GM18519 (cell line): ENCODE results near the gene MOSPD3.
A peak's percentile ranks its signal among the peaks of the same experiment; 100 is the strongest.
"Not testable (repeated sequence)": the region's sequence is repeated elsewhere in the genome, so short reads cannot be mapped to it uniquely, and the experiment has no call there.

Source experiments
- ATAC-seq: cut with Tn5 transposase; IDR thresholded peaks from one replicate; pipeline ENCODE4 v1.9.1; 2021; ENCODE audit warnings: mild to moderate bottlenecking, moderate library complexity; ENCODE audit not compliant: unreplicated experiment, low FRiP score

MOSPD3 gene, protein sequence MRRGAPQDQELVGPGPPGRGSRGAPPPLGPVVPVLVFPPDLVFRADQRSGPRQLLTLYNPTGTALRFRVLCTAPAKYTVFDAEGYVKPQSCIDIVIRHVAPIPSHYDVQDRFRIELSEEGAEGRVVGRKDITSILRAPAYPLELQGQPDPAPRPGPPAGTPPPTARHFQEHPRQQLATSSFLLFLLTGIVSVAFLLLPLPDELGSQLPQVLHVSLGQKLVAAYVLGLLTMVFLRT

DNA sequence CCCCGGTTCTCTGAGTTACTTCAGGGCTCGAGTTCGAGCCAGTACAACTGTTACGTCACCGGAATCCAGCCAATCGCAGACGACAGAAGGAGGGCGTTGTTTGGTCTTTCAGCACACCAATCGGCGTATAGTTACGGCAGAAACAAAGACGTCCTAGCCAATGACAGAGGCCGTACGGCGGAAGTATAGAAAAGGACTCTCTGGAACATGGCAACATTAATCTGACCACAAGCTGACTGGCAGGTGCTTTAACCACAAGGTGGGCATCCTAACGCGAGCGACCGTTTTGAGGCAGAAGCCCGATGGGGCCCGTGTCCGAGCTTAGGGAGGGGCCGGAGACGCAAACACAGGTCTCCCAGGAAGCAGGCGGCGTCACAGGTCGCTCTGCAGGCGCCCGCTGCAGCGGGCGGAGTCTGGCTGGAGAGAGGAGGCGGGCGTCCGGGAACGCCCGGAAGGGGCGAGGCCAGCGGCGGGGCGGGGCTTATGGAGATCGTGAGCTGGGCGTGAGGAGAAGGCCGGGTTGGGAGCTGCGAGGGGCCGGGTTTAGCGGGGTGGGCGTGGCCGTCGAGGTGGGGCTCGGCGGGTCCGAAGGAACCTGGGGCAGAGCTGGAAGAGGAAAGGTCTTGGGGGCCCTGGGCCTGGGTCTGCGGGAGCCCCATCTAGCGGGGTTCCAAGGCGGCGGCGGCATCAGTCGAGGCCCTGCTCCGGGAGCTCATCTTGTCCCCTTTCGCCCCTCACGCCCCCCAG lies at the start of gene MOSPD3:
Gene MOSPD3 (plus strand): TSS at position 558 of the 747 bp plus-strand sequence. CDS start 252 bp downstream, outside the sequence.
- ATAC-seq = peak; percentile 78

DNA sequence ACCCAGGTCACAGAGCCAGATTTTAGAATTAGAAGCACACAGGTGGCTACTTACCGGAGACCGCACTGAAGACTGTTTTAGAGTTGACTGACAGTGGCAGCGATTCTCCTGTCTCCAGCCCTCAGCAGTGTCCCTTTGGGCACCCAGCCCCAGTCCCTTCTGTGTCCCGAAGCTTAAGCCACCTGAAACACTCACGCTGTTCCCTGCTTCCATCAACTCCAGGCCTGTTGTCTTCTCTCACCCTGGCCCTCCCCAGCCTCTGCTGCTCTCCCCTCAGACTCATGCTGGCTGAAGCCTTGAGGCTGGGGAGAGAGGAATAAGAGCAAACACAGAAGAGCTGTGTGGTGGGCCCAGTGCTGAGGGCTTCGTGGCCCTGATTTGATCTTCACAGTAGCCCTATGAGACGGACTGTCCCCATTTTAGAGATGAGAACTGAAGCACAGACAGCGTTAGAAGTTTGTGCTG lies 49.2 kb upstream of the MOSPD3 start:
- no peak for ATAC-seq

DNA sequence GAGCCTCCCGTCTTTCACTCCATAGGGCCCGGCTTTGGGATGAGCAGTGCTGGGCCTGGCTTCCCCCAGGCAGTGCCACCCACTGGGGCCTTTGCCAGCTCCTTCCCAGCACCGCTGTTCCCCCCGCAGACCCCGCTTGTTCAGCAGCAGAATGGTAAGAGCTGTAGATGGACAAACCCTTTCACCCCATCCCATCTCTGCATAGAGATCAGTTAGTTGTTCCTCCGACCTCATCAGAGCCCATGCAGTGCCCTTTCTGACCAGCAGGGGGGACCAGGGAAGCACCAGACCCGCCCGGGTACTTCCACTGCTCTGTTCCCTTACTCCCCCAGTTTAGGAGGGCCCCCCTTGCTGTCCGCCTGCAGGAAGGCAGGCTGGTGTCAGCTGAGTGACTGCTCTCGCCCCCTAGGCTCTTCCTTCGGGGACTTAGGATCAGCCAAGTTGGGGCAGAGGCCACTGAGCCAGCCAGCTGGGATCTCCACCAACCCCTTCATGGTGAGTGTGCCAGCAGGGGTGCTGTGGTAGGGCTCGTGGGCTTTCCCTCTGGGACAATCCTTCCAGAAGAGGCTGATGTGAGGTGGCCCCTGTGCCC lies 48.4 kb upstream of the MOSPD3 start:
- ATAC-seq = no peak

DNA sequence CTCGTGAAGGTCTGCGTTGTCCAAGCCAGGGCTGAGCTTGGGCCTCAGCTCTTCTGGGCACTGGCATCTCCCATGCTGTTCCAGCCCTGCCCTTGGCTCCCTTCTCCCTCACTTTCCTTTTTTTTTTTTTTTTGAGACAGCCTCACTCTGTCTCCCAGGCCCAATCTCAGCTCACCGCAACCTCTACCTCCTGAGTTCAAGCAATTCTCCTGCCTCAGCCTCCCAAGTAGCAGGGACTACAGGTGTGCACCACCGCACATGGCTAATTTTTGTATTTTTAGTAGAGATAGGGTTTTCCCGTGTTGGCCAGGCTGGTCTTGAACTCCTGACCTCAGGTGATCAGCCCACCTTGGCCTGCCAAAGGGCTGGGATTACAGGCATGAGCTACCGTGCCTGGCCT lies 47.9 kb upstream of the MOSPD3 start:
- not testable (repeated sequence) for ATAC-seq

DNA sequence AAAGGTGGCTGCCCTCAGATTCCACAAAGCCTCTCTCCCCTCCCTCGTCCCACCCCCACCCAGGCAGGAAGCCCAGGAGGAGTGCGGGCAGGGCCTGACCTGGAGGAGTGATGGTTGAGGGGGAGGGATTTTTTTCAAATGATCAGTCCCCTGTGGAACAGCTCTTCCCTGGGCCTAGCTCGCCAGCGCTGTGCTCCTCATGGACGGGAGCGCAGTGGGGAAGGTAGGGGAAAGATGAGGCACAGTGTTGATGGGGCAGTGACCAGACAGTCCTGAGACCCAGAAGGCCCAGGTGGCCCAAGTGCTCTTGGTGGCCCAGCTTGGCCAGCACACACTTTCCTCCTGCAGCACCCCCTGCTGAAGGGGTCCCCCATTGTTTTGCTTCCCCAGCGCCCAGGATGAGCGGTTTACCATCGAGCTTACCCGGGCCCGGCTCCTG lies 47.2 kb upstream of the MOSPD3 start:
- ATAC-seq = no peak

DNA sequence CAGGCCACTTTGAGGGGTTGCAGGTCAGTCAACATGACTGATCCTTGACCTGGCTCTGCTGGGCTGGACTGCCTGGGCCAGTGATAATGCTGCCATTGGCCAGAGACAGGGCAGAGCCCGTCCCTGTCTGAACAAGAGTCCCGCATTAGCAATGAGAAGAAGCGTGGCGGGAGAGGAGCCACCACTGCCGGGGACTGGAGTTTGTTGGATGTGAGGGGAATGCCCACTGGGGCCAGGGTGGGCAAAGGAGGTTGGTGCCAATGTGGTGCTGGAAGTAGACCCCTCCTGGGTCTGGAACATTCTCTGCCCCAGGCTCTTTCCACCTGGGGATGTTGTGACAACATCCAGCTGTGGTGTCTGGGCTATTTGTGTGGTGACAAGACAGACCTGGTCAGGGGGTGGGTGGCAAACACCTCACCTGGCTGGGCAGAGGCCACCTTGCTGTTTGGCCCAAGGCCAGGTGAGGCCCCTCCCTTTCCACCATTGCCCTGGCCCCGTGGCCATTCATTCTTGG lies 46.3 kb upstream of the MOSPD3 start:
- no peak for ATAC-seq

DNA sequence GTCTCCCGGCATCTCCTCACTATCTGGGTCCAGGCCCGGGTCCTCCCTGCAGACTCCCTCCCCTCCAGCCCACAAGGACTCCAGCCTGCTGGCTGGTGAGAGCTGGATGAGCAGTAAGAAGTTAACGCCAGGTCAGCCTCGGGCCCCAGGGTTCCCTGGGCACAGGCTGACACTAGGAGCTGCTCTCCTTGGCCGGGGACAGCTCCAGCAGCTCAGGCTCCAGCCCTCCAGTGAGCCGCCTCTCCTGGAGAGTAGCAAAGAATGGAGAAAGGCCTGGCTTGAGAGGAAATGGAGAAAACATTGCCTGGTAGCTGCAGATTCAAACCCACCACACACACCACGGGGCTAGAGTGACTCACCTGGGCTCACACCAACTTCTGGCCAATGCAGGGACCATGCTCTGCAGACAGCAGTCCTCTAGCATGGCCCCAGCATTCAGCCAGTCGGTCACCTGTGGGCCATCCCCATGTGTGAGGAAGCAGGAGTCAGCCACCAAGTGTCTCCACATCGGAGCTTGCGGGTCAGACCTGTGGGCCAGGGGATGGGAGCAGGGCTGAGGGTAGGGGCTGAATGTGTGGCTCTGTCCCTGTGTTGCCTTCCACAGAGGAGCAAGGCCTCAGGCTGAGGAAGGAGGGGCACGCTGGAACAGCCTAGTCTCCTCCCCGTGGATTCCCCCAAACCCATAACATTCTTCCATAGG lies 45.2 kb upstream of the MOSPD3 start:
- ATAC-seq = no peak

DNA sequence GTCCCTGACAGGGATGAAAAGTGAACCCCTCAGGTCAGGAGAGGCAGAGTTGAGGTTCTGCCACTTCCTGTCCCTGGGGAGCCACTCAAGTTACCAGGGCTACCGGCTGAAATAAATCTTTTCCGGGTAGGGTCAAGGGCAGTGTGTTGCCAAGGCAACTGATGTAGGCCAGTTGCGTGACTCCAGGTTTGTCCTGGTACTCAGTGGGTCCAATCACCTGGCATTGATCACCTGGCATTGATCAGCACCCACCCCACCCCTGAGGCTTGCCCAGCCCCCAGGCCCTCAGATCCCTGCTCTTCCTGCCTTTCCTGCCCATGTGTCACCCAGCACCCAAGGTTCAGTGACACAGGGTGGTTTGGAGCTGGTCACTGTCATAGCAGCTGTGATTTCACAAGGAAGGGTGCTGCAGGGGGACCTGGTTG lies 44.6 kb upstream of the MOSPD3 start:
- no peak for ATAC-seq

DNA sequence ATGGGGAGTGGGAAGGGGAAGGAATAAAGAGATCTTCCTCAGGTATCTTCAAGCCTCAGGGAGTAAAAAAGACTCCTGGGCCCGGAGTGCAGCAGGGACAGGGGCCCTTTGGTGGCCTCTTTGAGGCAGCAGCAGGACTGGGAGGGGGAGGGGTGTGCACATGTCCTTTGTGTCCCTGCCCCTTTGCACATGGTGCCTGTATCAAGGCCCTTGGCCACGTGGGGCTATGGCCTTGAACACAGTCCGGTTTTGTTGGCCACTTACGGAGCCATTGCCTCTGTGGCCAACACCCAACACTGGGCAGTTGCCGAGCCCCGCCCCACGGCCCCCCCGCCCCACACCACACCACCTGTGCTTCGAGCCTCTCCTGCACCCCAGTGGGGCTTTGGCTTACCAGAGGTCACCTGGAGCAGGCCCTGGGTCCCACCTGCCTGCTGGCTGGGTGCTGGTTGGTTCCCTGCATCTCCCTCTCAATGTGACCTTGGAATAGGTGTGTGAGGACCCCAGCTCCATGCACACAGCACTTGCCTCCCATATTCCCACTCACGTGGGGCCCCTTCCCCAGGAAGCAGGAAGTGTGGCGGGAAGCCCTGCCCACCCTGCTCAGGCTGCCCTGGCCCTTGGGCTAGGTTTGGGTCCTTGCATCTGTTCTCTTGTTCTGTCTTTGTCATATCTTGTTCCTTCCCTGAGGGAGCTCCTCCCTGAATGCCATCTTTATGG lies 44.0 kb upstream of the MOSPD3 start:
- no peak for ATAC-seq

DNA sequence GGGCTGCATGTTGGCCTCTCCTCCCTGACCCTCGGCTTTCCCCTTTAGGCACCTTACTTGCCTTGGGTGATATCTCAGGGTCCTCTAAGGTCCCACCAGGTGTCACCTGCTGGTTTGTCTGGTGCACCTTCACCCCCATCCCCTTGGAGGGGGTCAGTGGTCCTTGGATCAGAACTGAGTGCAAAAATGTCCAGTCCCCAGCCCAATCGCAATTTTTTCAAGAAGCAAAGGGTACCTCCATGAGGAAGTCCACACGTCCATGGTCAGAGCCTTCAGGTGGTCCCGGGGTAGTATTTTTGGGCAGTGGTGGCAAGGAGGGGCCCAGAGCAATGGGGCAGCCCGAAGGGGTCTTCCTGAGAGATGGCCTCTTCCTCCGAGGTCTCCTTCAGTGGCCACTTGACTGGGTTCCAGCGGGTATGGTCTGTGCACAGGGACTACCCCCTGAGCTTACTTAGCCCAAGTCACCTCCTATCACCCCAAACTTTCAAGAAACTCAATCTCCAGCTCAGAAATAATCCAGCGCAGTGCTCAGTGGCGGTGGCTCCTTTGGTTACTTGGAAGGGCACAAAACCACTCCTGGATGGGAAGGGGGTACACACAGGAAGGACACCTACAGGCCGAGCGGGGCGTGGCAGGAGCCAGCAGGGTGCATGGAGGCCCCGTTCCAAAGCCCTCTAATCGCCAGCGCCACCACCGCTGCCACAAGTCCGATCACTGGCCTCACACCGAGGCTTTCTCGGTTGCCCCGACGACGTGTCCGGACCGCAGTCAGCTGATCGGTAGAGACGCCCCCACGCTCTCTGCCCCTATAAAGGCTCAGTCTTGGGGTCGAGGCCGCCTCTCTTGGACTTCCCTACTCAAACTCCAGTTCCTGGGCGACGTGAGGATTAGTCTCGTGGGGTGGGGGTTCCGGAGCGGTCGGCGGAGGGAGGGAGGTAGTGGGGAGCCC lies 43.2 kb upstream of the MOSPD3 start:
- no peak for ATAC-seq

DNA sequence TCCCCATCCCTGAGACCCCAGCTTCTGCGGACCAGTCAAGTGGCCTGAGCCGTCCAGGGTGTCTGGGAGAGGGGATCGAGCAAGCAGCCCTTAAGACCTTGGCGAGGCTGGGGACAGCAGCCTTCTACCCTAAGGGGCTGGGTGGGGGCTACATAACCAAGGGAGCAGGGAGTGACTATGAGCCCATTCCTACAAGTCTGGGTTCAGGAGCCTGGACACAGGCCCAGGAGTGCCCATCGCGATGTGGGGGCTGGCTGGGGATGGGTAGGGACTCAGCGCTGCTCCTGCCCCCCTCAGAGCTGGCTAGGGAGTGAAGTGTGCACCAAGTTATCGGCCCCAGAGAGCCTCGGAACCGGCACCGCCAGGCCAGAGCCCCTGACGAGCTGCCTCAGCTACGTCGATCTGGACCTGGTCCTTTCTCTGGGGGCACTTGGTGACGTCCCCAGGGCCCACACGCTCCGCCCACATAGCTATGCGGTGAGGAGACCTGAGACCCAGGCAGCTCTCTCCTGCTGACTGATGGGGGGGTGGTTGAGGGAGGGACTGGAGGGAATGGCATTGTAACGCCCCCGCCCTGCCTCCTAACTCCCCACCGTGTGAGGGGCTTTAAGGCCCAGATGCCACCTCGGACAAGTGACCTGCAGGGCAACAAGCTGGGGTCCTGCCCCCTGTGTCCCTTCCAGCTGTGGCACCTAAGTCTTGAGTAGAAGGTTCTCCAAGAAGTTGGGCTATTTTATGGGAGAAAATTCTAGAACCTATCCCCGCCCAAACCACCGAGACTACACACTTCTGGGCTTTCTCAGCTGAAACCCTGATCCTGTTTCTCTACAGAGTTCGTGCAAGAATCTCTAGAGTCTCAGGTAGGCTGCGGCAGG lies 41.1 kb upstream of the MOSPD3 start:
- ATAC-seq = no peak

DNA sequence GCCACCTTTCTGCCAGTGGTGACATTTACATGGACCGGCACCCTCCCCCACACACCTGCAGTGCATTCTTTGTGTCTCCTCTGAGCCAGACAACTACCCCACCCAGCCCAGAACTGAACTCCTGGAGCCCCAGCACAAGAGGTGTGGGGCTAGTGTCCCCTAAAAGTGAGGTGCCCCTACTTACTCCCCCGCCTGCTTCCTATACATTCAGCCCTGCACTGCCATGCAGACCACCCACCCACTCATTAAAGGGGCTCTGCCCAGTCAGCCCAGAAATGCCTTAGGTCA lies 40.6 kb upstream of the MOSPD3 start:
- no peak for ATAC-seq

DNA sequence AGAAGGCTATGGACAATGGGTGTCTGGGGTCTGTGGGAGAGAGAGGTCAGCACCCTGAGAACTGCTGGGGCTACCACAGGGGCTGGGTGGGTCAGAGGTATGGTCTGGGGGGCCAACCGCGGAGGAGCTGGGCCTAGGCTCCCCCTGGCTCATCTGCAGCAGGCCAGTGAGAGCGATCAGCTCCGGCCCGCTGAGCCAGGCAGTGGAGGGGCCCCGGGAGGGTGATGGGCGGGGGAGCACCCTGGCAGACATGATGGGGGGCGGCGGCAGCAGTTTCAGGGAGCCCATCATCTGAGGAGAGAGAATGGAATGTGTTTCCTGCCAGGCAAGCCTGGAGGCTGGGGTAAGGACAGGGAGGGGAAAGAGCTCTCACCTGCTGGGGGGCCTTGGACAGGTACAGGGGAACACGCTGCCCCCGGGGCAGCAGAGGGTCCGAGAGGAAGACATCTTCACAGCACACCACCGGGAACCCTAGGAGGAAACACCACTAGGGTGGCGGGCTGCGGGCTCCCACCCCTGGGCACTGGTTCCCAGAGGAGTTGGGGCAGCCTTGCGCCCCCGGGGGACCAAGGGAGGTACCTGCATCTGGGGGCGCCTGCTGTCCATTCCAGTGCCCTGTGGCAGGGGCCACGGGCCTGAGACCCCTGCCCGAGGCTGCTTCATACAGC lies 39.9 kb upstream of the MOSPD3 start:
- ATAC-seq = no peak

DNA sequence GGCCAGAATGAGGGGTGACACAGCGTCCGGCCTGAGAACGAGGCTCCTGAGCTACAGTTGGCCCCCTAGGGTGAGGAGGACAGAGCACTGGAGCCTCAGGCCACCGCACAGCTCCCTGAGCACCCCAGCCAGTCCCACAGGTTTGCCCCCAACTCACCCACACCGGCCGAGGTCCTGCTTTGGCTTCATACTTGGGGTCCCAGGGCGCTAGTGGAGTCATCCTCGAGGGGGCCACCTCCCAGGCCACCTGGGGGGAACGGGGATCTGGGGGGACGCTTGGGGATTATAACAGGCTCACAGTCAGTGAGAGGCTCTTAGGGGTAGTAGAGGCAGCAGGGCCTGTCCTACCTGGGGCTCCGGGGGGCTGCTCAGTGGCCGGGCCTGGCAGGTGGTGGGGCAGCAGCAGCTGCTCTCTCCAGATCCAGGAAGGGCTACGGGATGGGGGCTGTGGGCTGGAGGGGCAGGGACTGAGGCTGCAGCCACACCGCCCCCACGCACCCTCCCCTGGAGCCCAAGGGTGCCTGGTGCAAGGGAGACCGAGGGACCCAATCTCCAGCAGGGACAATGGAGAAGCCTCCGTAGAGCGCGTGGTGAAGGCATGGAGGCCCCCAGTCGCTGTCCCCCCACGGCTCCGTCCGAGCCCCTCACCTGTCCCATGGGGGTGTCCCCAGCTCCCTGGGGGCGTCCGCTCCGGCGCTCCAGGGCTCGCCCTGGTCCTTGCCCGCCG lies 39.2 kb upstream of the MOSPD3 start:
- no peak for ATAC-seq

DNA sequence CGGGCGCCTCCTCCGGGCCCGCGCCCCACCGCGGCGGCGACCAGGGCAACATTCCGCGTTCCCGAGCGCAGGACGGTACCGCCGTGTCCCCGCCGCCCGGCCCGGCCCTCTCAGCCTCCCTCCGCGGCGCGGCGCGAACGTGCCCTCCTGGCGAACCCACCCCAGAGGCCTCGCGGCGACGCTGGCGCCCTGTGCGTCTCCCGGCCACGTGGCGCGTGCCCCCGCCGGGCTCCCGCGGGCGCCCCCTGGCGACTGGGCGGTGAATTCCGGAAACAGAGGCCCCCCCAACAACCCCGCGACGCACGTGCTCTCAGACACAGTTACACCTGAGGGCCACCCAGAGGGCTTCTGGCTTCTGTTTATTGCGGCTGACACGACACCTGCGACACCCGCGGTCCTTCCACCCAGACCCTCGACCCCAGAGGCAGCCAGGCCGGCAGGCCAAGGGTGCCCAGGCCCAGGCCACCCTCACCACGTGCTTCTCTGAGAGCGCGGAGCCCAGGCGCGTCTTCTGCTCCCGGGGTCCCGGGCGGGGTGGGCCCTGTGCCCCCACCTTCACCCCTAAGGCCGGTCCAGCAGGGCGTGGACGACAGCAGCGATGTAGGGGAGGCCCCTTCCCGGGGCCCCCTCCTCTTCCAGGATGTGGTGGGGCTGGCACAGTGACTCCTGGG lies 38.5 kb upstream of the MOSPD3 start, which contains the start of gene SAP25:
Gene SAP25 (minus strand): TSS at position 210 of the 671 bp plus-strand sequence. CDS start 158 bp downstream, at position 52.
- no peak for ATAC-seq
